Gastrocnemius medialis (tissue), 4 donors: ENCODE measurements around the gene ALDH3A2. TPM values are rescaled to one million over a fixed set of nuclear protein-coding genes. Genes with fewer than 3 reads are reported as not detected.

ENCODE experiments used
- ATAC-seq, 2 donors: fragments of 150-250 bp; one replicate each; pipeline ENCODE4 v1.9.1; 2016
- DNase-seq, 2 donors: peaks; one replicate each; pipeline ENCODE4 v3.0.0-alpha.2; 2019
- H3K27ac ChIP-seq, 4 donors: fragments of 200-600 bp; sonication (generic); 1 replicate in 1 of 4; 2 replicates in 3 of 4; pipeline ENCODE4 v1.5.1; 2016 to 2018; ENCODE audit warnings: mild to moderate bottlenecking in 2 of 4, moderate library complexity in 1 of 4
- H3K27me3 ChIP-seq, 3 donors: fragments of 200-600 bp; sonication (generic) in 2 of 3; 1 replicate in 1 of 3; 2 replicates in 2 of 3; pipeline versions ENCODE4 v1.5.1 to v1.6.0; 2016 to 2019; ENCODE audit warnings: mild to moderate bottlenecking in 1 of 3, moderate library complexity in 1 of 3
- H3K36me3 ChIP-seq, 2 donors: fragments of 200-600 bp; sonication (generic) in 1 of 2; one replicate each; pipeline ENCODE4 v1.5.1; 2017 to 2018
- H3K4me1 ChIP-seq, 2 donors: fragments of 200-600 bp; sonication (generic) in 1 of 2; one replicate each; pipeline ENCODE4 v1.5.1; 2016 to 2017; ENCODE audit warnings: mild to moderate bottlenecking in 2 of 2
- H3K4me3 ChIP-seq, 4 donors: fragments of 200-600 bp; sonication (generic) in 3 of 4; 1 replicate in 1 of 4; 2 replicates in 3 of 4; pipeline ENCODE4 v1.5.1; 2016 to 2019; ENCODE audit warnings: mild to moderate bottlenecking in 2 of 4
- H3K9me3 ChIP-seq, 3 donors: fragments of 200-600 bp; sonication (generic) in 2 of 3; 1 replicate in 1 of 3; 2 replicates in 2 of 3; pipeline ENCODE4 v1.5.1; 2016 to 2019
- CTCF ChIP-seq, 5 experiments: fragments of 450-650 bp in 3 of 5; fragments of 200-600 bp in 2 of 5; sonication (generic) in 2 of 5; IDR thresholded peaks in 4 of 5; conservative IDR thresholded peaks in 1 of 5; 1 replicate in 4 of 5; 2 replicates in 1 of 5; pipeline ENCODE4 v1.5.1; 2016 to 2019; ENCODE audit warnings: antibody characterized with exemption in 5 of 5, mild to moderate bottlenecking in 3 of 5, moderate library complexity in 3 of 5
- POLR2A ChIP-seq, 2 donors: fragments of 450-650 bp; IDR thresholded peaks; one replicate each; pipeline ENCODE4 v1.6.1; 2017; ENCODE audit warnings: antibody characterized with exemption in 2 of 2, mild to moderate bottlenecking in 2 of 2, moderate library complexity in 2 of 2
- in situ Hi-C, 4 donors: fragments of 200-750 bp; cut with MboI; loops; one replicate each; pipeline versions ENCODE4 v1.15.0 to v1.8.0; 2017; ENCODE audit warnings: low sequenced_read_pairs in 4 of 4
- intact Hi-C: fragments of 100-400 bp; cut with DNase I; formaldehyde crosslinking; loops from one replicate; pipeline ENCODE4 v1.15.1; 2023; ENCODE audit warnings: low total_unique reads
- total RNA-seq, 4 donors: library from RNA; depleted of rRNA; stranded (reverse); fragments of >200 nt; gene quantifications; one replicate each; pipeline versions ENCODE4 v1.1.0 to v1.2.3, GENCODE V29; 2016

Gene ALDH3A2
- total RNA-seq, 4 donors from 2014 or later: 87.6 to 117 (median 98.2) TPM

- TF ChIP-seq POLR2A (IDR thresholded peaks at IDR 0.05) (no peak), CTCF (IDR thresholded peaks at IDR 0.05 in 4 of 5, conservative IDR thresholded peaks at IDR 0.05 in 1 of 5) (no peak)
- Histone ChIP-seq H3K9me3 (no peaks in the 10 kb centered on the region), H3K36me3 (no peaks in the 10 kb centered on the region), H3K27me3 (no peaks in the 10 kb centered on the region), H3K27ac (no peak overlapping the region), H3K4me3 (no peak overlapping the region), H3K4me1 (peaks cover 0 to 4% of the 10 kb centered on the region in 2 donors)
- intact Hi-C loops (no loop called here), in situ Hi-C loops (no loop called here)
- ATAC-seq: no peak
- DNase-seq: no peak
Observed at GRCh38 chr17:19713462-19713861, 64.9 kb downstream of the ALDH3A2 start.

GRCh38 chr17:19713901-19714361, 65.4 kb downstream of the ALDH3A2 start:
- no peak for DNase-seq
- Histone ChIP-seq H3K27me3 (no peaks in the 10 kb centered on the region), H3K4me3 (no peak overlapping the region), H3K9me3 (no peaks in the 10 kb centered on the region), H3K27ac (no peak overlapping the region), H3K36me3 (no peaks in the 10 kb centered on the region), H3K4me1 (peaks cover 0 to 4% of the 10 kb centered on the region in 2 donors)
- TF ChIP-seq POLR2A (IDR thresholded peaks at IDR 0.05) (no peak), CTCF (IDR thresholded peaks at IDR 0.05 in 4 of 5, conservative IDR thresholded peaks at IDR 0.05 in 1 of 5) (no peak)
- ATAC-seq: no peak
- in situ Hi-C loops: no loop called here
- intact Hi-C loops: no loop called here

- Histone ChIP-seq H3K4me1 (peaks cover 0 to 4% of the 10 kb centered on the region in 2 donors), H3K9me3 (no peaks in the 10 kb centered on the region), H3K36me3 (no peaks in the 10 kb centered on the region), H3K27ac (no peak overlapping the region), H3K27me3 (no peaks in the 10 kb centered on the region), H3K4me3 (no peak overlapping the region)
- no peak for TF ChIP-seq CTCF (IDR thresholded peaks at IDR 0.05 in 4 of 5, conservative IDR thresholded peaks at IDR 0.05 in 1 of 5)
- TF ChIP-seq POLR2A (IDR thresholded peaks at IDR 0.05): no peak
- DNase-seq (no peak), ATAC-seq (no peak)
- intact Hi-C loops: no loop called here
- in situ Hi-C loops: no loop called here
Observed at GRCh38 chr17:19714542-19715411, 66.2 kb downstream of the ALDH3A2 start.

GRCh38 chr17:19716108-19717030, 67.8 kb downstream of the ALDH3A2 start, which contains the start of gene SLC47A2:
Gene SLC47A2, minus strand, starts transcription at chr17:19716584. Its CDS starts 29 bp downstream, at chr17:19716555.
- in situ Hi-C loops: no loop called here
- intact Hi-C loops: no loop called here
- TF ChIP-seq CTCF (IDR thresholded peaks at IDR 0.05 in 4 of 5, conservative IDR thresholded peaks at IDR 0.05 in 1 of 5) (no peak), POLR2A (IDR thresholded peaks at IDR 0.05) (no peak)
- Histone ChIP-seq H3K4me3 (no peak within 1 kb of the TSS), H3K9me3 (no peaks in the 10 kb centered on the region), H3K27me3 (no peaks in the 10 kb centered on the region), H3K36me3 (no peaks in the 10 kb centered on the region), H3K27ac (peak within 1 kb of the TSS in 3 of 4 donors; percentile 24 to 54 (median 25)), H3K4me1 (peaks cover 0 to 4% of the 10 kb centered on the region in 2 donors)
- DNase-seq (peak; percentile 35 to 47), ATAC-seq (peak; percentile 53 to 79)
